ENCODE data around the gene CRTAC1.

GRCh38 chr10:97844678-97845077 is 185.7 kb downstream of the CRTAC1 start:
- TF ChIP-seq RAD21 (conservative IDR thresholded peaks at IDR 0.05 in 1 of 2, IDR thresholded peaks at IDR 0.05 in 1 of 2): no peak
- no peak for TF ChIP-seq EP300 (IDR thresholded peaks at IDR 0.05)
- TF ChIP-seq, protein P1, sequence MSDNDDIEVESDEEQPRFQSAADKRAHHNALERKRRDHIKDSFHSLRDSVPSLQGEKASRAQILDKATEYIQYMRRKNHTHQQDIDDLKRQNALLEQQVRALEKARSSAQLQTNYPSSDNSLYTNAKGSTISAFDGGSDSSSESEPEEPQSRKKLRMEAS (IDR thresholded peaks at IDR 0.05): no peak
- TF ChIP-seq, protein P2, sequence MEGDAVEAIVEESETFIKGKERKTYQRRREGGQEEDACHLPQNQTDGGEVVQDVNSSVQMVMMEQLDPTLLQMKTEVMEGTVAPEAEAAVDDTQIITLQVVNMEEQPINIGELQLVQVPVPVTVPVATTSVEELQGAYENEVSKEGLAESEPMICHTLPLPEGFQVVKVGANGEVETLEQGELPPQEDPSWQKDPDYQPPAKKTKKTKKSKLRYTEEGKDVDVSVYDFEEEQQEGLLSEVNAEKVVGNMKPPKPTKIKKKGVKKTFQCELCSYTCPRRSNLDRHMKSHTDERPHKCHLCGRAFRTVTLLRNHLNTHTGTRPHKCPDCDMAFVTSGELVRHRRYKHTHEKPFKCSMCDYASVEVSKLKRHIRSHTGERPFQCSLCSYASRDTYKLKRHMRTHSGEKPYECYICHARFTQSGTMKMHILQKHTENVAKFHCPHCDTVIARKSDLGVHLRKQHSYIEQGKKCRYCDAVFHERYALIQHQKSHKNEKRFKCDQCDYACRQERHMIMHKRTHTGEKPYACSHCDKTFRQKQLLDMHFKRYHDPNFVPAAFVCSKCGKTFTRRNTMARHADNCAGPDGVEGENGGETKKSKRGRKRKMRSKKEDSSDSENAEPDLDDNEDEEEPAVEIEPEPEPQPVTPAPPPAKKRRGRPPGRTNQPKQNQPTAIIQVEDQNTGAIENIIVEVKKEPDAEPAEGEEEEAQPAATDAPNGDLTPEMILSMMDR (IDR thresholded peaks at IDR 0.05): no peak
- no peak for TF ChIP-seq CEBPB (IDR thresholded peaks at IDR 0.05)
- TF ChIP-seq RCOR1 (IDR thresholded peaks at IDR 0.05; ENCODE audit: low read depth, low read length): no peak
- TF ChIP-seq RFX5 (IDR thresholded peaks at IDR 0.05): no peak
- TF ChIP-seq, protein P3, sequence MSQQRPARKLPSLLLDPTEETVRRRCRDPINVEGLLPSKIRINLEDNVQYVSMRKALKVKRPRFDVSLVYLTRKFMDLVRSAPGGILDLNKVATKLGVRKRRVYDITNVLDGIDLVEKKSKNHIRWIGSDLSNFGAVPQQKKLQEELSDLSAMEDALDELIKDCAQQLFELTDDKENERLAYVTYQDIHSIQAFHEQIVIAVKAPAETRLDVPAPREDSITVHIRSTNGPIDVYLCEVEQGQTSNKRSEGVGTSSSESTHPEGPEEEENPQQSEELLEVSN (IDR thresholded peaks at IDR 0.05; ENCODE audit: borderline replicate concordance, low read depth): no peak

All from A549 (cell line).